Natural killer cell (primary cell): ENCODE measurements around the gene WNT7A. TPM values are rescaled to one million over a fixed set of nuclear protein-coding genes. Genes with fewer than 3 reads are reported as not detected.

ENCODE experiments used
- ATAC-seq, 3 donors: fragments of 150-1000 bp in 2 of 3; fragments of 200-7000 bp in 1 of 3; cut with Tn5 transposase; 1 replicate in 1 of 3; 2 replicates in 2 of 3; pipeline ENCODE4 v1.10.0; 2021; ENCODE audit warnings: mild to moderate bottlenecking in 2 of 3, moderate library complexity in 2 of 3
- DNase-seq, 2 donors: peaks; one replicate each; pipeline versions ENCODE4 v3.0.0 to v3.0.0-alpha.2; 2013 to 2021; ENCODE audit warnings: mixed read lengths in 1 of 2
- H3K27ac ChIP-seq: one replicate; pipeline ENCODE4 v1.5.1; 2013; ENCODE audit warnings: mild to moderate bottlenecking, low read length
- H3K27me3 ChIP-seq: one replicate; pipeline ENCODE4 v1.6.1; 2013; ENCODE audit warnings: low read length; ENCODE audit not compliant: control insufficient read depth, insufficient read depth
- H3K36me3 ChIP-seq: one replicate; pipeline ENCODE4 v1.6.1; 2013; ENCODE audit warnings: low read length; ENCODE audit not compliant: control insufficient read depth, insufficient read depth
- H3K4me1 ChIP-seq: one replicate; pipeline ENCODE4 v1.6.1; 2013; ENCODE audit warnings: low read length; ENCODE audit not compliant: control insufficient read depth, insufficient read depth
- H3K4me3 ChIP-seq: one replicate; pipeline ENCODE4 v1.5.1; 2013; ENCODE audit warnings: low read length
- H3K9me3 ChIP-seq: one replicate; pipeline ENCODE4 v1.6.1; 2013; ENCODE audit warnings: low read length; ENCODE audit not compliant: control insufficient read depth, insufficient read depth
- H3K27ac Mint-ChIP-seq, 2 donors: one replicate each; pipeline ENCODE4 v1.8.0; 2022; ENCODE audit warnings: mild to moderate bottlenecking in 2 of 2, mixed read lengths in 2 of 2, moderate library complexity in 1 of 2
- H3K27me3 Mint-ChIP-seq, 2 donors: one replicate each; pipeline ENCODE4 v1.8.0; 2022; ENCODE audit warnings: low read depth in 2 of 2, mixed read lengths in 2 of 2
- H3K36me3 Mint-ChIP-seq: one replicate; pipeline ENCODE4 v1.8.0; 2022; ENCODE audit warnings: mixed read lengths
- H3K4me1 Mint-ChIP-seq, 2 donors: one replicate each; pipeline ENCODE4 v1.8.0; 2022; ENCODE audit warnings: mixed read lengths in 2 of 2
- H3K4me3 Mint-ChIP-seq: one replicate; pipeline ENCODE4 v1.8.0; 2022; ENCODE audit warnings: mild to moderate bottlenecking, moderate library complexity, mixed read lengths
- H3K9me3 Mint-ChIP-seq, 2 donors: one replicate each; pipeline ENCODE4 v1.8.0; 2022; ENCODE audit warnings: mixed read lengths in 2 of 2
- CTCF ChIP-seq: fragments of 200-600 bp; IDR thresholded peaks from one replicate; pipeline ENCODE4 v1.8.0; 2022; ENCODE audit warnings: antibody characterized with exemption
- WGBS: methylation state at CpG from one replicate; pipeline ENCODE4 v1.1.7; 2013; ENCODE audit warnings: missing lambda C conversion rate; ENCODE audit not compliant: insufficient coverage; 5-methylcytosine and 5-hydroxymethylcytosine counted together
- intact Hi-C: fragments of 100-400 bp; cut with micrococcal nuclease; formaldehyde crosslinking; loops from one replicate; pipeline ENCODE4 v1.14.2; 2022
- total RNA-seq, 4 donors: library from RNA; stranded (reverse); fragments of 120-200 nt in 1 of 4; gene quantifications; one replicate each; pipeline versions ENCODE4 v1.2.3 to v1.2.4, GENCODE V29; 2013 to 2022

WNT7A gene
- total RNA-seq, 3 donors from 2014 or later (not counting 1 experiment from before 2014, with no cell fraction given): 0.18 to 0.45 TPM; not detected in 1

GRCh38 chr3:13827256-13827655 lies 52.6 kb downstream of the WNT7A start:
- no peak overlapping the region for H3K27ac ChIP-seq
- no peak for ATAC-seq
- no peaks in the 10 kb centered on the region for H3K4me1 ChIP-seq
- no peak overlapping the region for H3K27ac Mint-ChIP-seq
- DNase-seq: no peak
- no peak overlapping the region for H3K4me3 ChIP-seq
- H3K27me3 ChIP-seq: no peaks in the 10 kb centered on the region
- TF ChIP-seq CTCF: no peak
- intact Hi-C loops: no loop called here
- no peaks in the 10 kb centered on the region for H3K9me3 ChIP-seq
- no peaks in the 10 kb centered on the region for H3K36me3 Mint-ChIP-seq
- H3K4me3 Mint-ChIP-seq: no peak overlapping the region
- H3K4me1 Mint-ChIP-seq: peaks cover 0 to 3% of the 10 kb centered on the region in 2 donors
- peaks cover 0 to 6% of the 10 kb centered on the region in 2 donors for H3K27me3 Mint-ChIP-seq
- 63% methylated on average over 3 of the region's 3 CpGs for WGBS
- no peaks in the 10 kb centered on the region for H3K36me3 ChIP-seq
- H3K9me3 Mint-ChIP-seq: no peaks in the 10 kb centered on the region

GRCh38 chr3:13826672-13827071 lies 53.2 kb downstream of the WNT7A start:
- no peak overlapping the region for H3K4me3 ChIP-seq
- Mint-ChIP-seq H3K27ac (no peak overlapping the region), H3K27me3 (peaks cover 0 to 3% of the 10 kb centered on the region in 2 donors), H3K4me3 (no peak overlapping the region), H3K9me3 (no peaks in the 10 kb centered on the region), H3K4me1 (no peaks in the 10 kb centered on the region), H3K36me3 (no peaks in the 10 kb centered on the region)
- intact Hi-C loops: no loop called here
- no peak for ATAC-seq
- no peak for DNase-seq
- H3K36me3 ChIP-seq: no peaks in the 10 kb centered on the region
- H3K27me3 ChIP-seq: no peaks in the 10 kb centered on the region
- TF ChIP-seq CTCF: no peak
- no peak overlapping the region for H3K27ac ChIP-seq
- no peaks in the 10 kb centered on the region for H3K4me1 ChIP-seq
- H3K9me3 ChIP-seq: no peaks in the 10 kb centered on the region

- Mint-ChIP-seq H3K4me1 (no peaks in the 10 kb centered on the region), H3K36me3 (no peaks in the 10 kb centered on the region), H3K9me3 (no peaks in the 10 kb centered on the region), H3K27me3 (peaks cover 0 to 3% of the 10 kb centered on the region in 2 donors), H3K4me3 (no peak overlapping the region), H3K27ac (no peak overlapping the region)
- intact Hi-C loops: no loop called here
- TF ChIP-seq CTCF: no peak
- no peak for ATAC-seq
- Histone ChIP-seq H3K36me3 (no peaks in the 10 kb centered on the region), H3K27me3 (no peaks in the 10 kb centered on the region), H3K9me3 (no peaks in the 10 kb centered on the region), H3K4me3 (no peak overlapping the region), H3K27ac (no peak overlapping the region), H3K4me1 (no peaks in the 10 kb centered on the region)
- no peak for DNase-seq
- WGBS: 87% methylated on average over 10 of the region's 10 CpGs
Observed at GRCh38 chr3:13825821-13826220, 54.0 kb downstream of the WNT7A start.

GRCh38 chr3:13825311-13825579 lies 54.6 kb downstream of the WNT7A start:
- intact Hi-C loops: no loop called here
- WGBS: 82% methylated on average over 3 of the region's 3 CpGs
- Histone ChIP-seq H3K4me1 (no peaks in the 10 kb centered on the region), H3K4me3 (no peak overlapping the region), H3K27me3 (no peaks in the 10 kb centered on the region), H3K9me3 (no peaks in the 10 kb centered on the region), H3K36me3 (no peaks in the 10 kb centered on the region), H3K27ac (no peak overlapping the region)
- Mint-ChIP-seq H3K4me1 (no peaks in the 10 kb centered on the region), H3K4me3 (no peak overlapping the region), H3K9me3 (no peaks in the 10 kb centered on the region), H3K27ac (no peak overlapping the region), H3K36me3 (no peaks in the 10 kb centered on the region), H3K27me3 (peaks cover 0 to 3% of the 10 kb centered on the region in 2 donors)
- ATAC-seq (no peak), DNase-seq (no peak)
- no peak for TF ChIP-seq CTCF
